CD4-positive, CD25-positive, alpha-beta regulatory T cell (primary cell): ENCODE data around the gene VSTM4. TPM values are rescaled to one million over a fixed set of nuclear protein-coding genes. Genes with fewer than 3 reads are reported as not detected.
A peak's percentile ranks its signal among the peaks of the same experiment; 100 is the strongest.

Source experiments
- ATAC-seq, 2 donors: fragments of 150-1000 bp; cut with Tn5 transposase; one replicate each; pipeline ENCODE4 v1.10.0; 2021; ENCODE audit warnings: low read depth in 2 of 2, moderate number of reproducible peaks in 2 of 2, moderate library complexity in 1 of 2
- DNase-seq, 3 donors: peaks; one replicate each; pipeline versions ENCODE4 v3.0.0 to v3.0.0-alpha.2; 2012 to 2022; ENCODE audit warnings: mixed read lengths in 1 of 3
- H3K27ac ChIP-seq: one replicate; pipeline ENCODE4 v1.7.0; 2013; ENCODE audit warnings: mild to moderate bottlenecking, low read length; ENCODE audit not compliant: insufficient read depth, poor library complexity, severe bottlenecking
- H3K27me3 ChIP-seq: one replicate; pipeline ENCODE4 v1.7.0; 2013; ENCODE audit warnings: low read length; ENCODE audit not compliant: control insufficient read depth, insufficient read depth
- H3K36me3 ChIP-seq: one replicate; pipeline ENCODE4 v1.7.0; 2013; ENCODE audit warnings: mild to moderate bottlenecking, low read length, moderate library complexity; ENCODE audit not compliant: control insufficient read depth, insufficient read depth
- H3K4me1 ChIP-seq: 2 replicates; pipeline ENCODE4 v1.7.0; 2013; ENCODE audit warnings: mild to moderate bottlenecking, low read length; ENCODE audit not compliant: insufficient read depth, control insufficient read depth, poor library complexity, severe bottlenecking
- H3K4me3 ChIP-seq: one replicate; pipeline ENCODE4 v1.7.0; 2013; ENCODE audit warnings: low read depth, mild to moderate bottlenecking, low read length, moderate library complexity
- H3K9me3 ChIP-seq, 2 experiments: 1 replicate in 1 of 2; 2 replicates in 1 of 2; pipeline ENCODE4 v1.7.0; 2013; ENCODE audit warnings: low read length in 2 of 2, mild to moderate bottlenecking in 1 of 2, moderate library complexity in 1 of 2; ENCODE audit not compliant: control insufficient read depth in 2 of 2
- H3K27ac Mint-ChIP-seq, 3 donors: one replicate each; pipeline ENCODE4 v1.8.0; 2020 to 2022; ENCODE audit warnings: mild to moderate bottlenecking in 3 of 3, mixed read lengths in 3 of 3, moderate library complexity in 2 of 3
- H3K27me3 Mint-ChIP-seq: one replicate; pipeline ENCODE4 v1.8.0; 2022; ENCODE audit warnings: mild to moderate bottlenecking, mixed read lengths
- H3K36me3 Mint-ChIP-seq: one replicate; pipeline ENCODE4 v1.8.0; 2020; ENCODE audit warnings: mixed read lengths
- H3K4me1 Mint-ChIP-seq, 4 donors: one replicate each; pipeline ENCODE4 v1.8.0; 2020 to 2022; ENCODE audit warnings: mixed read lengths in 4 of 4, mild to moderate bottlenecking in 1 of 4
- H3K4me3 Mint-ChIP-seq, 4 donors: one replicate each; pipeline ENCODE4 v1.8.0; 2020 to 2022; ENCODE audit warnings: mild to moderate bottlenecking in 4 of 4, mixed read lengths in 4 of 4, moderate library complexity in 3 of 4
- H3K9me3 Mint-ChIP-seq, 7 donors: one replicate each; pipeline ENCODE4 v1.8.0; 2020 to 2022; ENCODE audit warnings: mixed read lengths in 7 of 7, mild to moderate bottlenecking in 3 of 7, moderate library complexity in 2 of 7
- polyA plus RNA-seq, 4 donors: library from polyadenylated mRNA; unstranded; fragments of 300-500 nt; fragmentation: Illumina TruSeq; gene quantifications; one replicate each; pipeline ENCODE4 v1.2.3, GENCODE V29; 2021
- total RNA-seq: library from RNA; stranded (reverse); gene quantifications from one replicate; pipeline ENCODE4 v1.2.3, GENCODE V29; 2022

The VSTM4 gene
- total and polyA plus RNA-seq, 5 donors from 2014 or later, result 0.05 TPM; not detected in 4

DNA sequence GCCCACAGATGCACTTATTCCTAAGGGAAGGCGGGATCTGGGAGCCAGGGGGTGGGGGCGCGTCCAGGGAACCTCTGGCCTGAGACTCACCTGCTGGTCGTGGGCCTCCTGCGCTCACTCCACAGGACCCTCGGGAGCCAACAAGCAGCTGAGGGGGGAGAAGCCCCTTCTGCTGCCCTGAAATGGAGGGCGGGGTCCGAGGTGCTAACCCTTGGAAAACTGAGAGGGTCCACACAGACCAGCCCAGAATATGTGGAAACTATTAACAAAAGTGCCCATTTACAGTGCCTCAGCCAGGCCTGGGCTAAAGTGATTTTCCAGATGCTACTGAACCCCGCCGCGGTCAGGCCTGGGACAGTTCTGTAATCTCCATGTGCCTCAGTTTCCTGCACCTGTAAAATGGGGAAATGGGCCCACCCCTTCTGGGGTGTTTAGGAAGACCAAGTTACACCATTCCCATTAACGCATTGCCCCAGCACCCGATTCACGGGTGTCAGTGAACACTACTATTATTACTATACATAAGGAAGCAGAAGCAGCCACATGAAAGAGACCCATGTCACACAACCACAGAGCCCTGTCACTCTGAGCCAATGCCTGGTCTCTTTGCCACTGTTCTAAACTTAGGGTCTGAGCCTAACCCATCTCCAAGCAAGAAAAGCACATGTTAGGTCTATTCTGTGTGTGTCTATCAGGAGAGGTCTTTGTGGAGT lies 630 bp upstream of the VSTM4 start:
- Histone ChIP-seq H3K4me1 (no peaks in the 10 kb centered on the region), H3K27ac (no peak overlapping the region), H3K4me3 (no peak overlapping the region), H3K27me3 (no peaks in the 10 kb centered on the region), H3K9me3 (no peaks in the 10 kb centered on the region), H3K36me3 (no peaks in the 10 kb centered on the region)
- no peak overlapping the region for H3K27ac Mint-ChIP-seq
- ATAC-seq, result no peak
- peak overlapping the region in 1 of 4 donors; percentile 27 for H3K4me3 Mint-ChIP-seq
- H3K4me1 Mint-ChIP-seq, result peaks cover 0 to 5% (median 2%) of the 10 kb centered on the region in 4 donors
- no peaks in the 10 kb centered on the region for H3K36me3 Mint-ChIP-seq
- H3K9me3 Mint-ChIP-seq, result no peaks in the 10 kb centered on the region
- peak in 1 of 3 donors; percentile 27 for DNase-seq
- H3K27me3 Mint-ChIP-seq, result peaks cover 38% of the 10 kb centered on the region

DNA sequence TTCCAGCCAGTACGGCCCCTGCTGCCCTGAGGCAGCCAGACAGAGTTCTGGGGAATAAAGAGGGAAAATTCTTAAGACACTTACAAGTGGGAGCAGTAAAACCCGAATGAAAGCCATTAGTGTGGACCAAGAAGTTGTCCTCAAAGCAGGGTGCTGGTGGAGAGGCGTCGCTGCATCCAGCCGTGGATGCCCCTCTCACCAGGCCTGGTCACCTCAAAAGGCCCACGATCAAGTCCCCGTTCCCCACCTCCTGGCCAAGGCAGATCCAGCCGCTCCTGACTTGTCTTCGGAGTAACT lies 656 bp downstream of the VSTM4 start:
- Histone ChIP-seq H3K27me3 (no peaks in the 10 kb centered on the region), H3K4me1 (no peaks in the 10 kb centered on the region), H3K27ac (no peak overlapping the region), H3K4me3 (no peak overlapping the region), H3K9me3 (no peaks in the 10 kb centered on the region), H3K36me3 (no peaks in the 10 kb centered on the region)
- Mint-ChIP-seq H3K4me3 (peak overlapping the region in 1 of 4 donors; percentile 50), H3K36me3 (no peaks in the 10 kb centered on the region), H3K27ac (no peak overlapping the region), H3K4me1 (peaks cover 0 to 5% (median 2%) of the 10 kb centered on the region in 4 donors), H3K9me3 (no peaks in the 10 kb centered on the region), H3K27me3 (peaks cover 38% of the 10 kb centered on the region)
- ATAC-seq, result no peak
- no peak for DNase-seq

DNA sequence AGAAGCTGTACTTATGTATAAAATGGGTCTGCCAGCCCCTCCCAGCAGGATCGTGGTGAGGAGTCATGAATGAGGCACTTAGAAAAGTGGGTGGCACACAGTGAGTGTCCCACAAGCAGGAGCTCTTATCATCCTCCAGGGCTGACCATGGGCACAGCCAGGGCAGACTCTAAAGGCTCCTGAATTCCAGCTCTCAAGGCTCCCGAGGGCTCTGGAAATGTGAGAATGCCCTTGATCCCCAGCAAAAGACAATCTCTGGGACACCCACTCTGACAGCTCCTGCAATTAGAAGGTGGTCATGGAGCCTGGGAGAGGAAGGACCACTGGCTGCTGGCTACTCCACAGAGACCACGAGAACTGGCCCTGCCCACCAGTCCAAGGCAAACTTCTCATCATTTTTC lies 1.6 kb downstream of the VSTM4 start:
- no peak for DNase-seq
- no peaks in the 10 kb centered on the region for H3K9me3 Mint-ChIP-seq

DNA sequence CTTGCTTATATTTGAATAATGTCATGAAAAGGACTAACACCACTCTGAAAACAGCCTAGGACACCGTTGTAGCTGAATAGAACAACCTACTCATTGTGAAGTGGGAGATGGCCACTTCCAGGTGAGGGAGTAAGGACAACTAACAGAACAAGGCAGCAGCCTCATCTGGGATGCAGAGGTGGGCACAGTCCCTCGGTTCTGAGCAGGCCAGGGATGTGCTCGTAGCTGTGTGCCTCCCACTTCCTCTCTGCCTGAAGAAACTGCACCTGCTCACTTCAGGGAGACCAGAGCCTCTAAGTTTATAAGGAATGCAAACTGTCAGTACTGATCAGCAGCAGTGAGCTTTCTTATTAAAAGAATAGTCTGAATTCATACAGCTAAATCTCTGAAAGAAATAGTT lies 2.5 kb downstream of the VSTM4 start:
- Mint-ChIP-seq H3K4me3 (no peak overlapping the region), H3K27me3 (peaks cover 41% of the 10 kb centered on the region)
- H3K36me3 ChIP-seq, result no peaks in the 10 kb centered on the region

More for the DNA sequence above, 1.6 kb downstream of the VSTM4 start:
- no peak overlapping the region for H3K4me3 Mint-ChIP-seq
- no peak overlapping the region for H3K4me3 ChIP-seq
- no peaks in the 10 kb centered on the region for H3K27me3 ChIP-seq
- H3K36me3 Mint-ChIP-seq, result no peaks in the 10 kb centered on the region
- H3K27me3 Mint-ChIP-seq, result peaks cover 43% of the 10 kb centered on the region
- ATAC-seq, result no peak
- peaks cover 0 to 5% (median 2%) of the 10 kb centered on the region in 4 donors for H3K4me1 Mint-ChIP-seq
- H3K4me1 ChIP-seq, result no peaks in the 10 kb centered on the region
- H3K27ac Mint-ChIP-seq, result no peak overlapping the region
- H3K36me3 ChIP-seq, result no peaks in the 10 kb centered on the region
- no peaks in the 10 kb centered on the region for H3K9me3 ChIP-seq
- no peak overlapping the region for H3K27ac ChIP-seq

DNA sequence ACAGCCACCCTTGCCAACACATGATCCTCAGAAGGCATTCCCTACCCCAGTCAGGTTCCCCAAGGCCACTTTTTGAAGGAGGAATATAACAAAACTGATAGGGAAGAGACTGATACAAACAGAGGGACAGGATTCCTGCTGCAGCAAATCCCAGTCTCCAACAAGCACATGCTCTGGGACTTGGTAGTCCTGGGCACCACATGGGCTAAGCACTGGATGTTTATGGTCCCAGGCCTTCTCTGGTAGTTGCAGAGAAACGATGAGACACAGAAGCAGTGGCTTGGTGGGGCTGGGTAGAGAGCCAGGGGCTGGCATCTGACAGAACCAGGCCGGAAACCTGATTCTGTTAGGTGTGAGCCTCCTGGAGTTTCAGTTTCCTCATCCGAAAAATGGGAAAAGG lies 3.2 kb downstream of the VSTM4 start:
- Mint-ChIP-seq H3K9me3 (no peaks in the 10 kb centered on the region), H3K4me1 (peaks cover 0 to 5% (median 2%) of the 10 kb centered on the region in 4 donors), H3K27ac (no peak overlapping the region), H3K4me3 (no peak overlapping the region), H3K36me3 (no peaks in the 10 kb centered on the region), H3K27me3 (peaks cover 35% of the 10 kb centered on the region)
- ATAC-seq (no peak), DNase-seq (no peak)
- H3K36me3 ChIP-seq, result no peaks in the 10 kb centered on the region
- no peaks in the 10 kb centered on the region for H3K4me1 ChIP-seq
- no peaks in the 10 kb centered on the region for H3K9me3 ChIP-seq
- H3K4me3 ChIP-seq, result no peak overlapping the region
- no peak overlapping the region for H3K27ac ChIP-seq
- H3K27me3 ChIP-seq, result no peaks in the 10 kb centered on the region

More for the DNA sequence above, 2.5 kb downstream of the VSTM4 start:
- Histone ChIP-seq H3K9me3 (no peaks in the 10 kb centered on the region), H3K27ac (no peak overlapping the region), H3K4me3 (no peak overlapping the region), H3K27me3 (no peaks in the 10 kb centered on the region), H3K4me1 (no peaks in the 10 kb centered on the region)
- Mint-ChIP-seq H3K27ac (no peak overlapping the region), H3K36me3 (no peaks in the 10 kb centered on the region), H3K4me1 (peaks cover 0 to 5% (median 2%) of the 10 kb centered on the region in 4 donors), H3K9me3 (no peaks in the 10 kb centered on the region)
- ATAC-seq (no peak), DNase-seq (no peak)

DNA sequence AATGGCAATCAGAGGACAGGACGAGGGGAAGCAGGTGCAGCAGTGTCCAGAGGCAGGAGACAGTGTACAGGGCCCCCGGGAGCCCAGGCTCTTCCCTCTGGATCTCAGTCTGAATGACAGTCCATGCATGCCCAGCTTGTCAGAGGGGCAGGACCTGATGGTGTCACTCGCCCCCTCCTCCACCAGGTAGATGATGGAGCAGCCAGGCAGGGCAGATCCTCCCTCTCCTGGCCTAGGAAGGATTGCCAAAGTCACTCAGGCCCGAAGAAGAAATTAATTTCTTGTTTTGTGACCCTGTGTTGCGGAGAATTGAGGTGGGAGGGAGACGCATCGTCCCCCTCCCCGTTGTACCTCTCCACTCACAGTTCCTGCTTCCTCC lies 4.0 kb downstream of the VSTM4 start:
- H3K27me3 Mint-ChIP-seq, result peaks cover 29% of the 10 kb centered on the region
- ATAC-seq (no peak), DNase-seq (no peak)
- Histone ChIP-seq H3K27ac (no peak overlapping the region), H3K9me3 (no peaks in the 10 kb centered on the region), H3K4me3 (no peak overlapping the region), H3K36me3 (no peaks in the 10 kb centered on the region), H3K27me3 (no peaks in the 10 kb centered on the region), H3K4me1 (no peaks in the 10 kb centered on the region)
- no peak overlapping the region for H3K27ac Mint-ChIP-seq
- no peak overlapping the region for H3K4me3 Mint-ChIP-seq
- H3K4me1 Mint-ChIP-seq, result peaks cover 0 to 5% (median 2%) of the 10 kb centered on the region in 4 donors
- H3K9me3 Mint-ChIP-seq, result no peaks in the 10 kb centered on the region
- H3K36me3 Mint-ChIP-seq, result no peaks in the 10 kb centered on the region

DNA sequence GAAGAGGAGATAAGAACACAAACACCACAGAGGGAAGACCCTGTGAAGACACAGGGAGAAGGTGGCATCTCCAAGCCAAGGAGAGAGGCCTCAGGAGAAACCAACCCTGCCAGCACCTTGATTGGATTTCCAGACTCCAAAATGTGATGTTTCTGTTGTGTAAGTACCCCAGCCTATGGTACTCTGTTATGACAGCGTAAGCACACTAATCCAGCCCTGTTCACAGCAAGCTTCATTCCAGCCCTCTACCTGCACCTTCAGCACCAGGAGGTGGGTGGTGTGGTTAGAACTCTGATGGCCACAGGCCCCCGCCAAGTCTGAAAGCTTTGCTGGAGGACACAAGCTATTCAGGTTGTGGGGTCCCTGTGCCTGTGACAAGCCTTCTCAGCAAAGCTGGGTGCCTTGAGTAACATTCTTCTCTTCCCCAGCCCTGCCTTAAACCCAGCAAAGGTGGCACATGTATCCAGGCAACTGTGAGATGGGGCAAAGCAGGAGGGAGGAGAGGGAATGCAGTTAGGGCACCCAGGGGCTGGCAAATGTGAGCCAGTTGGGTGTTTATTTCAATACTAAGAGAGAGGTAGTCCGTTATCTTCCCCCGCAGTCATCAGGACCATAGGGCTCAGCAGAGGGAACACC lies 4.5 kb downstream of the VSTM4 start:
- no peaks in the 10 kb centered on the region for H3K36me3 ChIP-seq
- H3K4me1 Mint-ChIP-seq, result peaks cover 0 to 5% (median 2%) of the 10 kb centered on the region in 4 donors
- no peaks in the 10 kb centered on the region for H3K9me3 Mint-ChIP-seq
- no peak overlapping the region for H3K4me3 Mint-ChIP-seq
- DNase-seq (no peak), ATAC-seq (no peak)
- H3K27ac Mint-ChIP-seq, result no peak overlapping the region
- H3K36me3 Mint-ChIP-seq, result no peaks in the 10 kb centered on the region
- no peaks in the 10 kb centered on the region for H3K27me3 ChIP-seq
- H3K27me3 Mint-ChIP-seq, result peaks cover 24% of the 10 kb centered on the region
- no peaks in the 10 kb centered on the region for H3K4me1 ChIP-seq
- H3K27ac ChIP-seq, result no peak overlapping the region
- no peaks in the 10 kb centered on the region for H3K9me3 ChIP-seq
- no peak overlapping the region for H3K4me3 ChIP-seq
